ELF-1 (cell line): ENCODE data around the gene HIVEP3.

Experiments
- DNase-seq: peaks from one replicate; pipeline ENCODE4 v3.0.0-alpha.2; 2016; ENCODE audit warnings: low read depth, low spot score

HIVEP3 gene

GRCh38 chr1:41789661-41790330, 128.9 kb downstream of the HIVEP3 start:
- peak; percentile 30 for DNase-seq

DNA sequence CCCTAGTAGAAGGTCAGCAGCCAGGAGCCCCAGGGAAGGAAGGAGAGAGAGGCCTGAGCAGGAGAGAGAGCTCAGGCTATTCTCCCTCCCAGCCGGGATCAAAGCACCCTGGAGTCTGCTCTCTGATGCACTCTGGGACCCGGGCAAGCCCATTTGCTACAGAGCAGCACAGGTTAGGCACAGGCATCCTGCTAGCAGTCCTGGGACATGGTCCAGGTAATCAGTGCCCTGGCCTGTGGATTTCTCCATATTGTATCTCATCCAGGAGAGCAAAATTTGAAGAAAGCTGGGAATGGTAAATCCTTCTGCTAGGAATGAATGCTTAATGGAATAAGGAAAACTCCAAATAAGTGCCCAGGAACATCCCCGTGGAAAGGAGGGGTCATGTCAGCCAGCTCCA, 130.3 kb downstream of the HIVEP3 start:
- DNase-seq: no peak

DNA sequence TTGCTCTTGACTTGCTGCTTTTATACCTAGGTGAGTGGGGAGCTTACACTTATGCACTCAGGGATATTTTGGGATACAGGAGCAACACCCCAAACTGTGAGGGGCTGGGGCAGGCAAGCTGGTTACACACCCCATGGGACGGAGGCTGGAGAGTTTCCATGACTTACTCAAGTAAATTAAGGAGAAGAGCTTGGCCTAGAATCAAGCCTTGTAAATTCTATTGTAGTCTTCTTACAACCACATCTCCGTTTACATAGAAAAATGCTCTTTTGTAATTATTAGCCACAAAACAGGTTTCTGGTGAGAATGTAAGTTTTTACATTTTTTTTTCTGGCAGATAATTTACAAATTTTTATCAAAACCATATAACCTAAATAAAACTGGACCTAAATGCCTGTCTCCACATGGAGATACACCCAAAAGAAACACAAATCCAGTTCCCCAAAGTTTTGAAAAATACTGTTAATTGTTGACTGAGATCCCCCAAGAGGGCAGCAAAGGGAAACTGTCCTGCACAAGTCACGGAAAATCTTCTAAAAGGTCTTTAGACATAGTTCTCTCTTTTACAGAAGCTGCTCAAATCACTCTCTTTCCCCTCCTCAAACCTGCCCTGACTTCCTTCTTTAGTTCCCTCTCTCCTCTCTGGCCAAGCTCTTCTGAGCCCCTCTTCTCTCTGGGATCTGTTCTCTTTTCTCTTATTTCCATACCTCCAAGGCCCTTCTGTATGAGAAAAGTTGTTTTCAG, 134.0 kb downstream of the HIVEP3 start:
- no peak for DNase-seq

DNA sequence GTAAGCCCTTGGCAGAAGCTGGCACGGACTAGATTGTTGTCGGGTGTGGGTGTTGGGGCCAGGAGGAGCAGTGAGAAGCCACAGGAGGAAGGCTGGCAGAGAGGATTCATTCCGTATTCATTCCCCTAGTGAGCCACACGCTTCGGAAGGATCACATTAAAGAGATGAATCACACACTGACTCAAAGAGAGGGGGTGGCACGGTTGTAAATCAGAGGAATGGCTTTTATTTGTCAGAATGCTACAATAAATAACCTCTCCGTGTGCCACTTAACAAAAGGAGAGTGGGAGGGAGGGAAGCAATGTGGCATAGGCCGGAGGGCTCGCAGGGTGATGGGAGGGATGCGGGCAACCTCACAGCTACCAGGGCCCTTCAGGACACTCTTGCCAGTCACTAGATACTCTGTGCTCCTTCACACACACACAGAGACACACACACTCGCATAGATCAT, 135.5 kb downstream of the HIVEP3 start:
- no peak for DNase-seq

DNA sequence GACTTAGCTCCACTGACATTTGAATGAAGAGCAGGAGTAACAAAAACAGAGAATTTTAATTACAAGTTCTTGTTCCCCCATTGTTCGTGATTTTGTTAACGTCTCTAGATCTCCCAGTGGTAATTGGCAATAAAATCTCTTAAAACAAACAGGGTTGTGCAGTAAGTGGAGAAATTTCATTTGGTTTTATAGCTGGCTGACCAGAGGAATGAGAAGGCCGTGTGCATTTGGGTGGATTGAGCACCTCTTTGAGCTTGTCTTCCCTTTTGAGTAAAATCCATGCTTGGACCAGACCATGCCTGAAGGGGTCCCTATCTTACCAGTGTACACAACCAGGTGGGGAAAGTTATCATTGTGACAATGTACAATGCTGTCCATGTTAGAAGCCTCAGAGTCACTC, 137.8 kb downstream of the HIVEP3 start:
- no peak for DNase-seq

DNA sequence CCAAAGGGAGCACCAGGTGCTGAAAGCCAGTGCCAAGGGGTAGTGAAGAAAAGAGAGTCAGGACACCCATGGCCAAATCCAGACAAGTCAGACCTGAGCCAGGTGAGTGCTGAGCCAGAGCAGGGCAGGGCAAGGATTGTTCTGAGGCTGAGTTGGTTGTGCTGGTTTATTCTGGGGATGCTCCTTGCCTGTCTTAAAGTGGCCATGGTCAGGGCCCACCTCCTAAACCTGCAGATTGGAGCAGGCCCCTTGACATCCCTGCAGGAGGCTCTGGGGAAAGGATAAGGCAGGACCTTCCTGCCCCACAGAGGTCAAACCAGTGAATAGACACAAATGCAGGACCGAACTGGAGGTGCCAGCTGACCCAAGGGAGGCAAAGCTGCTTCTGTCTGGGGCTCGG, 138.4 kb downstream of the HIVEP3 start:
- DNase-seq: peak; percentile 13

GRCh38 chr1:41779360-41779759, 139.4 kb downstream of the HIVEP3 start:
- no peak for DNase-seq

- DNase-seq: no peak
Measured at GRCh38 chr1:41777695-41778094, 141.0 kb downstream of the HIVEP3 start.

DNA sequence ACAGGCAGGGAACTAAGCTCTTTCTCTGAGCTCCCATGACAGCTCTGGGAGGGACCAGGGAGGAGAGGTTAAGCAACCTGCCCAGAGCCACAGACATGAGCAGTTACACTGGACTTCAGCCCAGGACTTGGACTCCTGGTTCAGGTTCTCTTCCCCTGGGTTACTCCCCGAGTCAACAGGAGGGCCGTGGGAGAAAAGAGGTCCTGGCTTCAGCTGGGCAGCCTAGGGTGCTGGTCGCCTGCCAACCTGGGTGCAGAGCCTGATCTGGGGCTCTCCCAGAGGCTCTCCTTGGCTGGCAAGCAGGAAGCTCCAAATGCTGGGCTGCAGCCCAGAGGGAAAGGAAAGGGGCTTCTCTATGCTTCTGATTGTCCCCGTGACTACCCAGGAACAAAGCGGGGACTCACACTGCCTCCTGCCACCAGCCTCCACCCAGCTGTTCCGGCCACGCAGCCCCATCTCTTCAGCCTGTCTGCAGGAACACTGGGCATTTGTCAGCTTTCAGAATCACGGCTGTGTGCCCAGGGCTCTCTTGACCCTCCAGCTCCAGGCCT, 141.8 kb downstream of the HIVEP3 start:
- no peak for DNase-seq

- no peak for DNase-seq
Measured at GRCh38 chr1:41775956-41776585, 142.7 kb downstream of the HIVEP3 start.

DNA sequence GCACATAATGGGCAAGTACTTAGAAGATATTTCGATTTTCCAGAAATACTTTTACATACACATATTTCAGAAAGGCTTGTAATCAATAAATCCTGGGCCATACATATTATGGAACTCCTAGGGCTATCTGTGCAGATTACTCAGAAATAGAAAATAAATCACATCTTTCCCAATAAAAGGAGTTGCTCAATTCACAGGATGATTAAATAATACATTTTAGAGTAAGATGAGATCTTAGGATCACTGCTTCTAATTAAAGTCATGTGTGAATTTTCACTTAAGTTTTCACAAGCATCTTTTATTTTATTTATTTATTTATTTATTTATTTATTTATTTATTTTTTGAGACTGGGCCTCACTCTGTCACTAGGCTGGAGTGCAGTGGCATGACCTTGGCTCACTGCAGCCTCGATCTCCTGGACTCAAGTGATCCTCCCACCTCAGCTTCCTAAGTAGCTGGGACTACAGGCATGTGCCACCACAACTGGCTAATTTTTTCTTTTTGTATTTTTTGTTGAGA, 144.2 kb downstream of the HIVEP3 start:
- no peak for DNase-seq

DNA sequence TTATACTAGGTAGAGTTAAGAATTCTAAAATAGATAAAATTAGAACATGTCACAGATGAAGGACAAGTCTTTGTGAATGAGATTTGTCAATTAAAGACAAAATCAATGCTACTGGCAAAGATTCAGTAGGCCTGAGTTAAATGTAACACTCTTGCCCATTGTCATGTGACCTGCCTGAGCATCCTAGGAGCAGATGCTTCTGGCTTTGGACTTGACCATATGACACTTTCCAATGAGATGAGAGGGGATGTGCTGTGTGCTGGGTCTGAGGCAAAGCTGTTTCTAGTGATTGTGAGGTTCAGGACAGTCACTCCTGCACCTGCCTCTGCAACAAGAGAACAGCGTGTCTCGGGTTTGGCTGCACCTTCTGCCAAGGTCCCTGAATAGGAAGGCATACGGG, 144.9 kb downstream of the HIVEP3 start:
- no peak for DNase-seq

DNA sequence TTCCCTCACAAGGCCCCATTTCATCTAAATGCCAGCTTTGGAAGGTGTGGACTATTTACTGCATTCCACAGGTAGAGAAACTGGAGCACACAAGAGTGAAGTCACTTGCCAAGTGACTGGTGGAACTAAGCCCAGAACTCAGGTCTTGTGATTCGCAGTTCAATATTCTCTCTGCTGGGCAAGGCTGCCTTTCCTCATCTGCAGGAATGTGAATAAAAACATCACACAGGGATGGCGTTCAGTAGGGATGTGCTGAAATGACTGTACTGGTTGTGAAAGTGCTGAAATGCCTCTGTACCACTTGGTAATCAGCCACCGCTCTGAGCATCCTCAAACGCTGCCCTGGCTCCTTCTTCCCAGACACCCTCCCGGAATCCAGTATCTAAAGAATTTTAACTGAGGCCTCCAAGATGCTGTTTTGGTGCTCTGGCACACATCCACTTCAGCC, 145.6 kb downstream of the HIVEP3 start:
- DNase-seq: no peak

DNA sequence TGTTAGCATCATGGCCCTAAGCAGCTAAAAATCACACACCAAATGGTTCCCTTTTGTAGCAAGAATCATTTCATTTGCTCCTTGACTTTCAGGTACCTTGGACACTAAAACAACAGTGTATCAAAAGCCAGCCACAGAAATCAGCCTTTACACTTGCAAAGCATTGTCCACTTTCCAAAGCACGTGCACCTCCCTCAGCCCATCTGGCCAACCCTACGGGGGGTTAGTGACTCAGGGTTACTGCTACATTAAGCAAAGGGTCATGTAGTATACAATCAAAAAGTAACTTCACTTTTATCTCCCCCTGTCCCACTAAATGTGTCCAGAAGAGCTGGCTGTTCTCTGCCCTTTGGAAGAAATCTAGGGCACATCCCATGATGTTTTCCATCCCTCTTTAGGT, 149.7 kb downstream of the HIVEP3 start:
- DNase-seq: no peak

DNA sequence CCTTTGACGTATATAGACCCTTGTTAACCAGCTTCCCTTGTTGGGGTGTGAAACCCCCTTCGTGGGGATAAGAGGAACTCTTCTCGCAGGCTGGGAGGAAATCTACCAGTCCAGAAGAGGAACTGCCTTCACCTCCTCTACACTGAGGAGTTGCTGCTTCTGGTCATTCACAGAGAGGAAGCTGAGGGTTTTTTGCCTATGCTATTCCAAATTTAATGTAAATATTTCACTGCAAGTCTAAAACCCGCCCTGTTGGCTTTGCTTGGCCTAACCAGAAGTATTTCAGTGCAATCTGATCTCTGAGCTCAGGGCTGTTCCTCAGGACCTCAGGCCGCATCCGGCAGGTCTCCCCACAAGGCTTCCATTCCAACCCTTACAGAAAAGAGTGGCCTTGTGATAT, 150.1 kb downstream of the HIVEP3 start:
- no peak for DNase-seq

DNA sequence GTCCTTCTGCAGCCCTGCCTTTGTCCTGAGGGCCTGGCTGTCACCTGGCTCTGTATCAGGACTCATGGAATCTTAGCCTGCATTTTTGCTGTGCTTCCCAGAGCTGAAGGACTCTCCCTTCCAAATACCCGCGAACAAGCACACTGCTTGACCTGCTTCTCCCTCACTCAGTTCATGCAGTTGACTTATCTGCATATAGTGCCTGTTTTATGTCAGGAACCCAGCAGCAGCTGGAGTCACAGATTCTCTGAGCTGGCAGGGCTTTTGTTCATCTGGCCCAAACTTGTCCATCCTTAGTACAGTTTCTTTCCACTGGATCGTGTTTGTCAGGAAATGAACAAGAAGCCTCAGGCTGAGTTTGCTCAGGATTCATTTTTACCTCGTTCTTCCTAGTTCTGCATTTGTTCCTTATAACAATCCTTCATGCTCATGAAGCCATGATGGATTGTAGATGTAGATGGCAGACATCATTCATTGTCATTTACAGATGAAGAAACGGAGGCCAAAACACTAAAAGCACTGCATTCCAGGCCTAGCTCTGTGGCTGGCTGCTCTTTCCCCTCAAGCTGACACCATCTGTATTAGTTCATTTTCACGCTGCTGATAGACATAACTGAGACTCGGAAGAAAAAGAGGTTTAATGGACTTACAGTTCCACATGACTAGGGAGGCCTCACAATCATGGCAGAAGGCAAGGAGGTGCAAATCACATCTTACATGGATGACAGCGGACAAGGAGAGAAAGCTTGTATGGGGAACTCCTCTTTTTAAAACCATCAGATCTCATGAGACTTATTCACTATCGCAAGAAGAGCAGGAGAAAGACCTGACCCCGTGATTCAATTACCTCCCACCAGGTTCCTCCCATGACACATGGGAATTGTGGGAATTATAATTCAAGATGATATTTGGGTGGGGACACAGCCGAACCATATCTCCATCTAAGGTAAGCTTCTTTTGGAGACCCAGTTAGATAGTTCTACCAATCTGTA, 150.9 kb downstream of the HIVEP3 start:
- no peak for DNase-seq

DNA sequence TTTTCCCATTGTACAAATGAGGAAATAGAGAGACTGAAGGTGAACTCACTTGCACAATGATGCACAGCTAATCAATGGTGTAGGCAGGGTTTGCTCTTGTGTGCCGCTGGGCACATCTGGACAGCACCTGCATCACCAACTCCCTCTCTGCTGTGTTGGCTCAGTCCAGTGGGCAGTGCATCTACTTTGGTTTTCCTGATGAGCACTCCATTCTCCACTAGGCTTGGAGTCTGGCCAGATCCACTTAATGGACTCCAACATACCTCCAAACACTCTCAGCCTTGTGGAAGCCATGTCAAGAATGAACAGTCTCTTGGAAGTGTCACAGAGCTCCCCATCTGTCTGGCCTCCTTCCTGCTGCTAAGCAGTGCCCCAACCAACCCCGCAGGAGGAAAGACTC, 152.2 kb downstream of the HIVEP3 start:
- DNase-seq: no peak

DNA sequence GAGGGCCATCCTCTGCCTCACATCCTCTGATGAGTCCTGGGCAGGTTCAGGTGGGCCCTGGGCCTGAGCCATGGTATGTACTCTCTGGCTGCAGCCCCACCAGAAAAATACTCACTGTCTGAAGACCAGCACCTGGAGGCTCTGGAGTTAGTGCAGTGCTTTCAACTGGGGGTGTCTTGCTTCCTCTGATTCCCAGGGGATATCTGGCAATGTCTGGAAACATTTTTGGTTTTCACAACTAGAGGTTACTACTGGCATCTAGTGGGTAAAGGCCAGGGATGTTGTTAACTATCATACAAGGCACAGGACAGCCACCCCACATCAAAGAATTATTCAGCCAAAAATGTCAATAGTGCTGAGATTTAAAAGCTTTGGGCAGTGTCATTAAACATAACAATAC, 152.7 kb downstream of the HIVEP3 start:
- DNase-seq: no peak

GRCh38 chr1:41765152-41765551, 153.6 kb downstream of the HIVEP3 start:
- no peak for DNase-seq

GRCh38 chr1:41764656-41765055, 154.1 kb downstream of the HIVEP3 start:
- no peak for DNase-seq

DNA sequence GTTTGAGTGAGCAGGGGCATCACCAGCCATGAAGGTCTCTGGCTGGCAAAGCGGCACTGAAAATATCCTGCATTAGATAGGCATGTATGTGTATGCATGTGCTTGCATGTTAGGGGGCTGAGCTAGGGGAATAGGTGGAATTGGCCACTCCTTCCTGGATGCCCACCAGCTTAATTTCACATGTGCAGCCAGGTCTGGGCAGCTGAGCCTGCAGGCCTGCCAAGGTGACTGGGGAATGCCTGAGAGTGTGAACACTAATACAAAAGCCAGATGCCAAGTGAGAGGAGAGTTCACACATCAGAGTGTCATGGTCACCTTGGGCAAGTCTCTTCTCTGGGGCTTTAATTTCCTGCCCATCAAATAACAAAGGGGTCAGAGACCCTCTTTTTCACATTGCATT, 155.9 kb downstream of the HIVEP3 start:
- DNase-seq: no peak
